GDM1 (cell line): ENCODE data around the gene KIF26A.
"Not testable (repeated sequence)": the region's sequence is repeated elsewhere in the genome, so short reads cannot be mapped to it uniquely, and the experiment has no call there.

ENCODE experiments used
- DNase-seq: peaks from one replicate; lab custom pipeline; 2025; lab: John Stamatoyannopoulos, UW

KIF26A gene

DNA sequence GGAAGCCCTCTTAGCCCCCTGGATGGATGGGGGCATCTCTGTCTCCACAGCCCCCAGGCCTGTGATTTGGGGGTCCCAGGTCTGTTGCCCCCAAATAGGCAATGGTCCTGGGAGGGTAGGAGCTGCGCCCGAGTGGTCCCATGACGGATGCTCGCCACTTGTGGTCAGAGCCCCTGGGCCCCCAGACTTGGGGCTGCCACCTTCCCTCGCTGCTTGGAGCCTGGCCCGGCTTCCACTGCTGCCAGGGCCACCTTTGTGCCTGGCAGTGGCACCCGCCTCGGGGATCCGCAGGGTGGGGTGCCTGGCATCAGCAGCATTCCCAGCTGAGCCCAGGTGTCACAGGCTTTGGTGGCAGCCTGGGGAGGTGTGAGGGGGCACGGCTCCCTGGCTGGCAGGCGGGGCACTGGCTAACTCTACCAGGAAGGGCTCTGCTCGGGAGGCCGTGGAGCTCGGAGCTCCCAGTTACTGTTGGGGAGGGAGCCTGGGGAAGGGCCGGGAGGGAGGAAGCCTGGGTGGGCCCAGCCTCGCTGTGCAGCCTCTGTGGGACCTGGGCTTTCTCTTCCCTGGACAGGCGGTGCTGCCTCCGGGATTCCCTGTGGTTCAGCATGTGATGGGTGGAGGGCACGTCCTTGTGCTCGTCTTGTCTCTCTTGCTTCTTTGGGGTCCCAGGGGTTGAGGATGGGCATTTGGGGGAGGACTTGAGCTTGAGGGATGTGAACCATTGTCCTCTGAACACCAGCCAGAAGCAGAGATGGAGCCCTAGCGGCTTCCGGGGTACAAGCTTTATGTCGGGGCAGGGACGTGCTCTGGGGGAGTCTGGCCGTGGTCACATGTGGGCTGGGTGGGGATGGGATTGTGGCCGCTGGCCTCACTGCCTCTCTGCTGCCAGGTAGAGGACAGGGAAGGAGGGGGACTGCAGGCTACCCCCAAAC lies 5.4 kb downstream of the KIF26A start:
- no peak for DNase-seq

DNA sequence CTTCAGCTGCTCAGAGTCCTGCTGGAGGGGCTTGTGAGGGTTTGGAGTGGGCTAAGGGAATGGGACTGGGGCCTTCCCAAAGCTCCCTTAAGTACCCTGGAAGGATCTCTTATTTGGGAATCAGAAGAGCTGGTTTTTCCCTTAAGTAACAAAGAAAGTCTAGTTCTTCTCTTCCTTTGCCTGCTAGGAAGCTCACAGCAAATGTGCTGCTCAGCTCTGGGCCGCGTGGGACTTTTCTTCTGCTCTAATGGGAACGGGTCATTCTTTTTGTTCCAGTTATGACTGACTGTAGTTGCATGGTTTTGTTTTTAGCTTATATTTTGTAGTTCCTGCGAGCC lies 6.0 kb downstream of the KIF26A start:
- no peak for DNase-seq

DNA sequence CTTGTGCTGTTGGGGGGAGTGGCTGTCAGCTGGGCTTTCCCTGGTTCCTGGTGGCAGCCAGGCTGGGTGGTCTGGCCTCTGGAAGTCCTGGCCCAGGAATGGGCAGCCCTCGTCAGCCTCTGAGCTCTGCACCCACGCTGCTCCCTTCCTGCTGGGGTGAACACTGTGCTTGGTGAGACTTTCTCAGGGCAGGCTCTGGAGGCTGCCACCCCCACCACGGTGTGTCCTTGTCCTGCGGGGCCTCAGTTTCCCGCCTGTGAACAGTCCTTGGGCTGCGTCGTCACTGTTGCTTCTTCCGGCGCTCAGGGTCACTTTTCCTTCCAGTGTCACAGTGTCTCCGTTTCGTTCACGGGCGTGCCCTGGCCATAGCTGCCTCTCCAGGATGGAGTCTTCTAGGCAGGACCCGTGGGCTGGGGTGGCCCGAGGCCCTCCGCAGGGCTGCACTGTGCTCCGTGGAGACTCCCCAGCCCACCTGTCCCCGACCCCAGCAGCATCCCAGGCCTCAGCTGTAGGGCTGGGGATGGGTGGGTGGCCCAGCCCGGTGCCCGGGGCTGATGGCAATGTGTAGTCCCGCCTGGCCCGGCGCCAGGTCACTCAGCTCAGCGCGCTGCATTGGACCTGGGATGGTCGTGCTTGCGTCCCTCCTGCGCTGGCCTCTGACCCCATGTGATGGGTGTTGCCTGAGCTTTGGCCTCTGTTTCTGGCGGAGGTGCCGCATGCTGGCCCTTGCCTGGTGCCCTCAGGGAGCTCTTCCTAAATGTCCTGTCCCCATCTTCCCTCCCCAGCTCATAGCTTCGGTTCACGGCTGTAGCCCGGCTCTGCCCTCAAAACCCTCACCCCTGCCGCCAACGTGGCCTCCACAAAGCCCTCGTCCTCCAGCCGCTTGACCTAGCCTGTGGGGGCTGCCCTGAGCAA lies 6.8 kb downstream of the KIF26A start:
- no peak for DNase-seq

DNA sequence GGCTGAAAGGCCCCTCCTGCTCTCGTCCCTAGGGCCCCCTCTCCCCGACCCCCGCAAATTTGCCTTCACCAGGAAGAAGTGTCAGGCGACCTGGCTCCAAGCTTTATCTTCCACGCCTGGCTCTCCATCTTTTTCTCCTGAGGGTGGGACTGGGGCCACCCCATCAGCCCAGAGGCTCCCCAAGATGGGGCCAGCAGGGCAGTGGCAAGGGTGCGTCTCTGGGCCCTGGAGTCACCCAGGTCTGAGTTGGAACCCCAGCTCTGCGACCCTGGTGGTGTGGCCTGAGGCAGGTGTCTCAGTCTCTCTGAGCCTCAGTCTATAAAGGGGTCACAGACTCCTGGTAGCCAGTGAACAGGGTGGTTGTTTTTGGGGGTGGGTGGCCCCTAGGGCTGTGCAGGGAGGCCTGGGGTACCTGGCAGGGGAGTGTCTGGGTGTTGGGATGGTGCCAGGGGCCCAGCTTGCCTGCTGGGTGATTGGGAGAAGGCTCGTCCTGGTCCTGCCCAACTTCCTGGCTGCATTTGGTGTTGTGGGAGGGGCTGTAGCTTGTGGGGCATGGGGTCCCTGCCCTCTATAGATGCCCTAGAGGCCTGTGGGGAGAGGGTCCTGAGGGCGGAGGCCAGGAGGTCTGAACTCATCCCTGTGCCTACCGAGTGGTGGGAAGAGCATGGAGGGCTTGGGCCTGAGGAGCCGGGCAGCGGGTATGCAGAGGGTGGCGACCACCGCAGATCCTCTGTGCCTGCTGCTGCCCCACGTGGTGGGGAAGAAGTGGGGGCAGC lies 7.6 kb downstream of the KIF26A start:
- DNase-seq, result no peak

DNA sequence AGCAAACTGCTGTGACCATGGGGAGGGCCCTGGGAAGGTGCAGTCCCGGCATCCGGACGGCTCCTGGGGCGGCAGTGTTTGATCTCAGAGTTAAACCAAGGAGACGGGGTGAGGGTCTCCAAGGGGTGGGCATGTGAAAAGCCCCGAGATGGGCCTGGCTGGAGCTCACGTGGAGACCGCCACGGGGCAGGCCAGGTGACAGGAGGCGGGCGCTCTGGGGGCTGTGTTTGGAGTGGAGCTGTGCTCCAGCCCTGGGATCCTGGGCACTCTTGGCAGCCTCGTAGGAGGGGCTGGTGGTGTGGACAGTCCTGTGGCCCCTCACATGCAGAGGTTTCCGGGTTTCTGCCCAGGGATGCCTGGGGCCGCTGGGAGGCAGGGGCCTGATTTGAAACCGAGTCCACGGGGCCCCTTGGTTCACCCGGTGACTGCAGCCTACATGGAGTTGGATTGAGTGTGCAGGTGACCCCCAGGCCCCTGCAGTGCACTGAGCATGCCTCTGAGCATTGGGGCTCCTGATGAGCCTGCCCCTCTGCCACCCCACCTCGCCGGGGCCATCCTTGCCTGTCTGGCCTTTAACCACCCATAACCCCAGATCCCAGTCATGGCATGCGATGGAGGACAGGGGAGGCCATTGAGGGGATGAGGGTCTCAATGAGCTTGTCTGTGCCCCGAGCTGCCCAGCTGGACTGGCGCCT lies 8.4 kb downstream of the KIF26A start:
- no peak for DNase-seq

DNA sequence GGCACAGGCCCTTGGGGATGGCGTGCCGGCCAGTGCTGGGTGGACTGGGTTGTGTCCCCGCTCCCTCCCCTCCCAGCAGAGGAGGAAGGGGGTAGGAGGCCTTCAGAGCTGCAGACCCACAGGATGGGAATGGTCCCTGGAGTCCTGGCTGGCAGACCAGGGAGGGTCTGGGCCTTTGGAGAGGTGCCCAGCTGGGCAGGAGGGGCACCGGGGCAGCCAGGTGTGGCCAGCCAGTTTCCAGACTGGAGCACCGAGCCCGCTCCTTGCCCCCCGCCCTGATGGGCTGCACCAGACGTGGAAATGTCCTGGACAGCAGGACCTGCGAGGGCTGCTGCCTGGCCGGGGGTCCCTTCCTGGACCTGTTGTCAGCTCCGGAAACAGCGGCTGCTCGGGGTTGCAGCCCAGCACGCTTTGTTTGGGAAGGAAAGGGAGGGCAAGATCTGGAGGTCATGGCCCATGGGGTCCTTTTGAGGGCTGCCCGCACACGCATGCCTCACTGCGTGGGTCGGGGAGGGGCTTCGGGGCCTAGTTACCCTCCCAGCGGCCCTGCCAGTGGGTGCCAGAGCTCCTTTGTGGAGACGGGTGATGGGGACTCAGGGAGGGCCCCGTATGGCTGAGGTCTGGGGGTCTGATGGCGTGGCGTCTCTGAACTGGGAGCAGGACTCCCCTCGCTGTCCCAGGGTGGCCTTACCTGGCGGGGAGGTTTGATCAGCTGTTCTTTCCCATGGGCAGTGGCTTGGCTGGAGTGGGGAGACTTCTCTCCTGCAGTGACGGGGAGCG lies 9.1 kb downstream of the KIF26A start:
- DNase-seq, result no peak

DNA sequence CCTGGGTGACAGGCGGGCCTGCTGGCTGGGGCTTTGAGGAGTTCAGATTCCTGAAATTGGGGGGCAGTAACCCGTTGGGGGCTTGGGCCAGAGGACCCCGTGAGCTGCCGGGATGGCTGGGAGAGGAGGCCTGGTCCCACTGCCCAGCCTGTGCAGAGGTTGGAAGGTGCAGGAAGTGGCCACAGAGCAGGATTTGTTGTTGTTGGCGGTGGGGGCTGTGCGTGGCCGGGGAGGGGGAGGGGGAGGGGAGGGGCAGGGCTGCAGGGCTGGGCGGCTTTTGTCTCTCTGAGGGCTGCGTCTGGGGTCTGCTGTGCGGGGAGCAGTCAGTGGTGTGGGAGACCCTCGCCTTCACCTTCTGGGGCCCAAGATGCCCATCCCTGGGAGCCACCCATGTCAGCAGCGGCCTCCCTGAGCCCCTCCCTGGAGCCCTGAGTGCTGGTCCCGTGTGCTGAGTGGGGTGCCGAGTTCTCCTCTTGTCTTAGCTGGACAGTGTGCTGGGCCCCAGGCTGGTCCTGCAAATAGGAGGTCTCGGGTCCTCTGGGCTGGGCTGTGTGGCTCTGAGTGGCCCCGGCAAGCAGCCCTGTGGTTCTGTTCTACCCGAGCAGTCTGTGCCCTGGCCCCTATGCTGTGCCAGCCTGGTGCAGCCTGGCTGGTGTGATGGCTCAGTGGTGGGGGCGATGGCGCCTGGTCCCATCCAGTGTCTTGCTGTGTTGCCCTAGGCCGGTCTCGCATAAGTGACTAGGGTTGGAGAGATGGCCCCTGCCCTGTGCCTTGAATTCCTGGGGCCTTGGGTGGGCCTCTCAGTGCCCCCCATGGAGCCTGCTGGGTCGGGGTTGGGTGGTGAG lies 10.3 kb downstream of the KIF26A start:
- DNase-seq, result no peak

DNA sequence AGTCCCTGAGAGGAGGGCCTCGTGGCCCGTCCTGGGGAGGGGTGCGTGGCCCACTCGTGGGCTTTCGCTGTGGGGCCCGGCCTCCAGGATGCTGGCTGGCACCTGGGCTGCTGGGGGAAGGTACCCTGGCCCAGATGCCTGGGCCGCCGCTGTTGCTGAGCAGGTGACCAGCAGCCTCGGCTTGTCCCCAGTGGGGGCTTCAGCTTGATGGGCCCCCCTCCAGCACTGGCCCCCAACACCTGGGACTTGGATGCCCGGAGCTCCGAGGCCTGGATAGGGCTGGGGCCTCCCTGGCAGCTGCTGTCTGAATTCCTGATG lies 10.8 kb downstream of the KIF26A start:
- DNase-seq, result no peak

DNA sequence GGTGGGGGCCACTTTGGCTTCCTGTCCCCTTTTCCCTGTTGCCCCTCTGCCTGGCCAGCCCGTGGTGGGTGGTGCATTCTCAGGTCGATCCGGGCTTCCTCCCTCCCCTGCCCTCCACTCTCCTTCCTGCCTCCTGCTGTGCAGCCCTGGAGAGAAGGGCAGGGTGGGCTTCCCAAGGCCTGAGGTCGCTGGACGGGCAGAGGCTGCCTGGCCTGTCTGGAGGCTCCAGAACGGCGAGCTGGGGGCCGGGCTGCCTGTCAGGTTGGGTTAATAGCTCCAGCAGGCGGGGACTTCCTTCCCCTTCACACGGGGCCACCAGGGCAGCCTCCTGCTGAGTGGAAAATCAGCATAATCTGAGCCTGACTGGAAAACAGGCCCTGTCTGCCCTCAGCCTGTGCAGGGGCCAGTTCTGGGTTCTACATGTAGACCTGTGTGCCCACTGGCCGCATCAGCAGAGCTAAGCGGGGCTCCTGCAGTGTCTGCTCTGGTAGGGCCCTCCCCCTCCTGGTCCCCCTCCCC lies 11.3 kb downstream of the KIF26A start:
- DNase-seq, result no peak

DNA sequence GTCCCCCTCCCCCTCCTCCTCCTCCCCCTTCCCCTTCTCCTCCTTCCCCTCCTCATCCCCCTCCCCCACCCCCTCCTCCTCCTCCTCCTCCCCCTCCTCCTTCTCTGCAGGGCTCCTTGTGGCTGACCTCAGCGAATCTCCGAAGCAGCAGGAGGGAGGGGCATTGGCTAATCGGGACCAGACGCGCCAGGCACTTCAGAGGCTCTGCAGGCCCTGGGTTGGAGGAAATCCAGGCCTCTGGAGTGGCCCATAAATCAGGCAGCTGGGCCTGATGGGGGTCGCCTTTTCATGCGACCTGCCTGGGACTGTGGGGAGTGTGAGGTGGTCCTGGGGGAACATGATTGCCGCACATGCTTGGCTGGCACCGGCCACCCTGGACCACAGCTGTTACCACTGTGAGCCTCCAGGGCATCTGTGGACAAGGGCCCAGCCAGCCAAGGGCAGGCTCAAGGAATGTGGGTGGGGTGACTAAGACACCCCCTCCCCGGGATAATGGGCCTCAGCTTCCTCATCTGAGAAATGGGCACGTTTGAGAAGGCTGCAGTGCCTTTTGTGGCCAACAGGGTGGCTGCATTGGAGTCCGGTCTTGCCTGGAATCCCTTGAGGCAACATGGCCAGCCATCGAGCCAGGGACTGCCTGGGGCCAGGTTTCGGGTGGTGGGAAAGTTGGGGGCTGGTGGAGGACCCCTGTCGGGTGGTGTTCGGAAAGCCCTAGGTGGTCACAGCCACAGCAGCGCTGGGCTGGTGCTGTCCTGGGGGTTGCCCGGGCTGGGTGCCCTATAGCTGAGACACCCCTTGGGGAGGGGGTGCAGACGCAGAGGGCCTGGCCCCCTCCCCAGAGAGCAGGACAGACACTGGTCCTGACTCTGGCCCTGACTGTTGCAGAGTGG lies 12.0 kb downstream of the KIF26A start:
- no peak for DNase-seq

DNA sequence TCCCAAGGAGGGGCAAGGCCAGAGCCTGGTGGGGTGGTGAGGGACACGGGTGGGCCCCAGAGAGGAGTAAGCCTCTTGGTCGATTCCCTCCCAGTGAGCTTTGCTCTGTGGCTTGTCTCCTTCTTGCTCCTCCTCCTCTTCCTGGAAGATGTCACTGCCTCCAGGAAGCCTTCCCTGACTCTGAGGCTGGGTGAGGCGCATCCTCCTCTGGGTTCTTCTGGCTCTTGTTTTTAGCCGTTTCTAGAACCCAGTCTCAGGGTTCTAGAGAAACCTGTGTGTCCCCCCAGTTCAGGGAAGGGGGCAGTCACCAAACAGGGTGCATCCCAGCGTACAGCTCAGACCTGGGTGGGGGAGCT lies 12.6 kb downstream of the KIF26A start:
- DNase-seq, result no peak

DNA sequence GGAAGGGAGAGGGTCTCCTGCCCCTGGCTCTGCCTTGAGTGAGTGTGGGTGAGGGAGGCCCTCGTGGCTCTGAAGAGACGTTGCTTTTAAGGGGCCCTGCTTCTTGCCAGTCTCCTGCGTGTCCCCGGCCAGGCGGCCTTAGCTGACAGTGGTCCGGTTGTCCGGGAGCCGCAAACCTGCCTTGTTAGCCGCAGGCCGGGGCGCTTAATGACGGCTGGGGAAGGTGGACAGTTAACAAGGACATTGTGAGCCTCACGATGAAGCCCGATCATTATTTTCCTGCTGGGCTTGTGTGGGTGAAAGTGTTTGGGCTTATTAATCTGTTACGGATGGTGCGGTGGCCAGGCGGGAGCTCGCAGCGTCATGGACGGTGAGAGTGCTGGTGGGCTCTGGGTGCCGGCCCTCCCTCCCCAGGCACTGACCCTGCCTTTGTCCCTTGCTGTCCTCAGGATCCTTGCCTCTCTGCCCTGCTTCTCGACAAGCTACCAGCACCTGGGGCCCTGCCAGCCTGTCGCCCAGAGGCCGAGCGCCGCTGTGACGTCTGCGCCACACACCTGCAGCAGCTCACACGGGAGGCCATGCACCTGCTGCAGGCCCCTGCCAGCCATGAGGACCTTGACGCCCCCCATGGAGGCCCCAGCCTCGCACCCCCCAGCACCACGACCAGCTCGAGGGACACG lies 13.3 kb downstream of the KIF26A start:
- no peak for DNase-seq

DNA sequence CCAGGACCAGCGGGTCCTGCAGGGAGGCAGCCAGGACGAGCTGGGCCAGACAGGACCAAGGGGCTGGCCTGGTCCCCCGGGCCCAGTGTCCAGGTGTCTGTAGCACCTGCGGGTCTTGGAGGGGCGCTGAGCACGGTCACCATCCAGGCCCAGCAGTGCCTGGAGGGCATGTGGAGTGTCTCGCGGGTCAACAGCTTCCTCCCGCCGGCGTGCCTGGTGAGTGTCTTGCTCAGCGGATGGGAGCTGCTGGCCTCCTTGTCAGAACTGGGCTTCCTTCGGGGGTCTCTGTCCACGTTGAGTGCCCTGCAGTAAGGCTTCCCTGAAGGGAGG lies 13.8 kb downstream of the KIF26A start:
- DNase-seq, result no peak

DNA sequence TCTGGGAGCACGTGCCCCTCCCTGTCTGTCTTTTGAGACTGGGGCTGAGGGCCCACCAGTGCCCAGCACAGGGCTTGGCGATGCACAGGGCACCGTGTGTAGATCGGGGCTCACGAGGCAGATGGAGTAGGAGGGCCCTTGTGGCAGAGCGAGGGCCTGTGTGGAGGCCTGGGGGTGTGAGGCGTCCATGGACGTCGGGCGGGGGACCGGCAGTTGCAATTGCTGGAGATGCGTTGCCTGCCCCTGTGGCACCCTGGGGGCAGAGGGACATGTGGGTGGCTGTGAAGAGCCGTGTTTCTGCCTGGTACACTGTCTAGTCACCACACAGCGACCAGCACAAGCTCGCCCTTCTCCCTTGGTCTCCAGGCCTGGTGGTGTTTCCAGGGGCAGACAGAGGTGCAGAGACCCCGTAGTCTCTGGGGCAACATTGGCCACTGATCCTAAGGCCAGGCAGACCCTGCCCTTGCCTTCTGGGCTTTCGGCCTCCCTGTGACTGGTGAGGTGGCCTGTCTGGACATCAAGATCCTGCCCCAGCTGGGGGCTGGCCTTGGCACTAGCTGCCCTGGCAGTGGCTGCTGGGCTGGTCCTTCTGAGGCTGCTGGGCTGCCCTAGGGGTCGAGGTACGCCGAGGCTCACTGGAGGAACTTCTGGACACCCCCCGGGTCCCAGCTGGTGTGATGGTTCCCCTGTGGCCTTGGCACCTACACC lies 14.5 kb downstream of the KIF26A start:
- no peak for DNase-seq

DNA sequence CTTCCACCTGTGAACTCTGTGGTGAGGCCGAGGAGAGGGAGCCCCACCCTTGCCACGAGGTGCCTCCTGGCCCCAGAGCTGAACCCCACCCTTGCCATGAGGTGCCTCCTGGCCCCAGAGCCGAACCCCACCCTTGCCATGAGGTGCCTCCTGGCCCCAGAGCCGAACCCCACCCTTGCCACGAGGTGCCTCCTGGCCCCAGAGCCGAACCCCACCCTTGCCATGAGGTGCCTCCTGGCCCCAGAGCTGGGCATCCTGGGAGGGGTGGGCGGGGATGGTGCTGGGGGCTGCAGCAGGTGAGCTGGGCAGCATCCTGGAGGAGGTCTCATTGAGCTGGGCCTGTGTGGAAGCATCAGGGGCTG lies 15.0 kb downstream of the KIF26A start:
- not testable (repeated sequence) for DNase-seq

DNA sequence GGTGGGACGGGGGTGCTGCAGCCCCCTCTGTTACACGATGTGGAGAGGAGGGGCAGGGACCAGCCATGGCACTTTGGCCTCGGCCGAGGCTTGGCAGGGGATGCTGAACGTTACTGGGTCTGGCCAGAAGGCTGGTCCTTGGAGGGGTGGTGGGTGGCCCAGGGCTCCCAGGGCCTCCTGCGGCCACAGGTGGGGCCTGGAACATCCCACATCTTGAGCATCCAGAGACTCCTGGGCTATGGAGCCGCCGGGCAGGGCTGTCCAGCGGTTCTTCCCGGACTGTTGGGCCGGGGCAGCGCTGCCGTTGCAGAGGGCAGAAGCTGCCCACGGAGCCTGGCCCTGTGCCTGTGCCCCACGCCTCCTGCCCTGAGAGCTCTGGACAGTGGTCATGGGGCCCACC lies 15.9 kb downstream of the KIF26A start:
- DNase-seq, result no peak

DNA sequence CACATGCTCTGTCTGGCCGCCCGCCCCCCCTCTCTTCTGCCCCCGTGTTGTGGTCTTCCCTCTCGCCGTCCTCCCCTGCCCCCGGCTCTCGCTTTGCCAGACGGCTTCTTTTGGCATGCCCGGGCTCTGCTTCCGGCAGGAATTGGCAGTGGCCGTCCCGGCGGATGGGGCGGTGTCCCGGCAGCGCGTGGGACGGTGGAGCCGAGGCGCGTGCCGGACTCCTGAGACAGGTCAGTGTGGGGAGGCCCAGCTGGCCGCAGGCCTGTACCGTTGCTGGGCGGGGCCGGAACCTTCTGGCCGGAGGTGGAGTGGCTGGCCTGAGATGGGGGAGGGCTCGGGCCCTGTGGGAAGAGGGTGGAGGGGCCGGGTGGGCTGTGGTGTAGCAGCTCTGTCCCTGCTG lies 17.1 kb downstream of the KIF26A start:
- DNase-seq, result no peak

DNA sequence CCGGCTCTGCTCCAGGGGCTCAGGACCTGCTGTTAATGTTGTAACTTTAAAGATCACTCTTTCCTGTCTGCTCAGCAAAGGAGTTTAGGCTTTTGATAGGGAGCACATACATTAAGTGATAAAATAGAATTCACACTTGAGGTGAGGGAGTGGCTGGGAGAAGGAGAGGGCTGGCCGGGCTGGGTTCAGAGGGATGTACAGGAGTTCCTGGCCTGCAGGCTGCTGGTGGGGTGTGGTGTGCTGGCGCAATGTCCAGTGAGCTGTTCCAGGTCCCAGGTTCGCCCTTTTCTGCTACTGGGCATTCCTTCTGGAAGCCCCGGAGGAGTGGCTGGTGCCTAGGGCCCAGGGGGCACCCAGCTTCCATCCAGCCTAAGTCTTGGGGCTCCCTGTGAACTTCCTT lies 17.8 kb downstream of the KIF26A start:
- DNase-seq, result no peak
